NCI-H345 (cell line): ENCODE data around the gene NQO2.

Source experiments
- DNase-seq: peaks from one replicate; lab custom pipeline; 2025; lab: John Stamatoyannopoulos, UW

NQO2 gene, protein sequence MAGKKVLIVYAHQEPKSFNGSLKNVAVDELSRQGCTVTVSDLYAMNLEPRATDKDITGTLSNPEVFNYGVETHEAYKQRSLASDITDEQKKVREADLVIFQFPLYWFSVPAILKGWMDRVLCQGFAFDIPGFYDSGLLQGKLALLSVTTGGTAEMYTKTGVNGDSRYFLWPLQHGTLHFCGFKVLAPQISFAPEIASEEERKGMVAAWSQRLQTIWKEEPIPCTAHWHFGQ

GRCh38 chr6:2999618-3000557 is at the start of gene NQO2:
TSS of gene NQO2 (plus strand) at chr6:2999894. CDS start at chr6:3006553, 6,659 bp downstream.
- peak; percentile 63 for DNase-seq

GRCh38 chr6:2950713-2951112 is 49.0 kb upstream of the NQO2 start:
- no peak for DNase-seq

- DNase-seq: no peak
These were observed 48.0 kb upstream of the NQO2 start for GRCh38 chr6:2951728-2952127.

DNA sequence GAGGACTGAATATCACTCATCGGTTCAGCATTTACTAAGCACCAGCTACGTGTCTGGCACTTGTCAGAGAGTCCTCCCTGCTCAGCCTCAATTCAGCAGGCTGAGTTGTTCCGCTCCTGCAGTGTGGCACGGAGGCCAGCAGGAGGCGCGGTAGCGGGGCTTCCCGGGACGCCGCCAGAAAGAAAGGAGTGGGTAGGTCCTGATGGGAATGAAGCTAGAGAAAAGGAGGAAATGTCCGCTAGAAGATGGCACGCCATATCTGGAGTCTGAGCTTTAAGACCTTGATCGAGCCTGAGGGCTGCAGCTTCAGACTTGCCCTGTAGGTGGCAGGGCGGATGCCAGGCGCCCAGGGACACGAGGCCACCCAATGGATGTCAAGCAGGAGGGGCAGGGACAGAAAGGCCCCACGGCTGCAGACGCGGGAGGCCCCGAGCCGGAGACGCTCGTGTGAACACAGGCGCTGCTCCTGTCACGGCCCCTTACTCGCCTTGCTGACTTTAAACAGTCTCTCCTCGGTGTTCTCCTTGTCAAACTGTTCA is 47.1 kb upstream of the NQO2 start:
- DNase-seq: no peak

- no peak for DNase-seq
These were observed 46.6 kb upstream of the NQO2 start for GRCh38 chr6:2953098-2953497.

DNA sequence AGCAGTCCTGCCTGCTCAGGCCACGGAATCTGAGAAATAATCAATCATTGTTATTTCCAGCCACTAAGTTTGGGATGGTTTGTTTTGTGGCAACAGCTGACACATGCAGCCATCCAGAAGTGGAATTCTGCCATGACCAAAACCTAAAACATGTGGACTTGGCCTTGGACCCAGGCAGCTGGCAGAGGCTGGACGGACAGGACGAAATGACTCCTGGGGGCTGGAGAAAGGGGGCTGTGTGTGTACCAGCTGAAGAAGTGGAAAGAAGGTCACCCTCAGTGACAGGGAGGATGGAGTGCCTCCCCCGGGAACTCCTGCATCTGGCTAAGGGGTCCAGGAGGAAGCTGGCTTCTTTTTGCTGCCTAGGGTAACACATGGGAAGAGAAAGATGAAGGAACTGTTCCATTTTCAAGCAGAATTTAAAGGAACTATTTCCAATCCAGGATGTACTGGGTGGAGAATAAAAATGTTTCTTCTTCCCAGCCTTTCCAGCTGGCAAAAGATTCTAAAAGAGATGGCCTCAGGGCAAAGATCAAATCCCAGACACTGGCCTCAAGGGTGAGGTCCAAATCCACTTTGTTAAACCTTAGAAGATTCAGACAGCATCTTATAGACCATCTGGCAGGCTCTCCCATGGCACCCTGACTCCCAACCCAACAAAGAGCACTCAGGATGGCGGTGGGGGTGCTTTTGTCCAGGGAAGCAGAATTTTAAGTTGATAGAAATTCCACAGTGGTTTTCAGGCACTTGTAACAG is 42.6 kb upstream of the NQO2 start:
- no peak for DNase-seq

DNA sequence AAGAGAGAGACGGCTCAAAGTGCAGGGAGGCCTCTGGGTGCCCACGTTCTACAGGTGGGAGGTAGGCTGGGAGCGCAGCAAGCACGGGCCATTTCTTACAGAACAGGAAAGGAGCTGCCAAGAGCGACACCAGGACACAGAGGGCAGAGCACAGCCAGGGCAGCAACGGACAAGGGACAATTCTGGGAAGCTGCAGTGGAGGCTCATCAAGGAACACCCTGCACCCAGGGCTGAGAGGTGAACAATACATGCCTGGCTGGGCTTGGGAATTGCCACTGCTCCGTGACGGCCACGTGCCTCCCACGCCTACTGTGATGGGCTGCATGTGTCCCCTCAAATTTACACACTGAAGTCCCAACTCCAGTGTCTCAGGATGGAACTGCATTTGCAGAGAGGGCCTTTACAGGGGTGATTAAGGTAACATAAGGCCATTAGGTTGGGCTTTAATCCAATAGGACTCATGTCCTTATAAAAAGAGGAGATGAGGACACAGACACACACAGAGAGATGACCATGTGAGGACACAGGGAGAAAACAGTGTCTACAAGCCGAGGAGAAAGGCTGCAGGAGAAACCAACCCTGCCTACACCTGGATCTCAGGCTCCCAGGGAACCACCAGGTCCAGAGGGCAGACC is 41.9 kb upstream of the NQO2 start:
- no peak for DNase-seq

DNA sequence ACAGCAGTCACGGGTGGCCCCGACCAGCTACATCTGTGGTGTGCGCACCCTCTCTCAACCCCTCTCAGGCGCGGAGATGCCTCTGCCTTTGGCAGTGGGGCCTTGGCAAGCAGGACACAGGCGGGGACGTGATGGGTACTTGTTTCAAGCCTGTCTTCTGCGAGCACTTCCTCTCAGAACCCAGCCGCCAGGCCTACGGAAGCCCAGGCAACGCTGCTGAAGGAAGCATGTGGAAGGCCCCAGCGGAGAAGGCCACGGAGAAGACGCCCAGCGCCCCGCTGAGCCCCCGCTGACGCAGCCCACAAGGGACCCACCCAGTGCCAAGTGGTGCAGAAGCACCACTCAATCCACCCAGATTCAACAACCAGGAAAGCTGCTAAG is 41.4 kb upstream of the NQO2 start:
- DNase-seq: no peak

- DNase-seq: no peak
These were observed 40.9 kb upstream of the NQO2 start for GRCh38 chr6:2958776-2959175.

GRCh38 chr6:2959909-2960719 is 39.6 kb upstream of the NQO2 start:
- DNase-seq: no peak

DNA sequence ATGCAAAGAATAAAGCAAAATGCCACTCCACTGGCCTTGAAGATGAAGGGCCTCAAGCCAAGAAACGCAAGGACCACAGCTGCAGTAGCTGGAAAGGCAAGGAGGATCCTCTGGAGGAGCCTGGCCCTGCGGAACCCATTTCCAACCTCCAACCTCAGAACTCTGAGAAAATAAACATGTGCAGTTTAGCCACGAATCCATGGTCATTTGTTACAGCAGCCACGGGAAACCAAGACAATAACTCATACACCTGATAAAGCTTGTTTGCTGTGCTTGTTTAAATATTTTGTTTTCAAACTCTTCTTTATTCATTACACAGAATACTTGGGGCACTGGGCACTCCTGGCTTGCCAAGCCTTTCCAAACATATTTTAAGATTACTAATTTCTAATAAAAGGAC is 38.8 kb upstream of the NQO2 start:
- DNase-seq: no peak

GRCh38 chr6:2961506-2961905 is 38.2 kb upstream of the NQO2 start:
- no peak for DNase-seq

DNA sequence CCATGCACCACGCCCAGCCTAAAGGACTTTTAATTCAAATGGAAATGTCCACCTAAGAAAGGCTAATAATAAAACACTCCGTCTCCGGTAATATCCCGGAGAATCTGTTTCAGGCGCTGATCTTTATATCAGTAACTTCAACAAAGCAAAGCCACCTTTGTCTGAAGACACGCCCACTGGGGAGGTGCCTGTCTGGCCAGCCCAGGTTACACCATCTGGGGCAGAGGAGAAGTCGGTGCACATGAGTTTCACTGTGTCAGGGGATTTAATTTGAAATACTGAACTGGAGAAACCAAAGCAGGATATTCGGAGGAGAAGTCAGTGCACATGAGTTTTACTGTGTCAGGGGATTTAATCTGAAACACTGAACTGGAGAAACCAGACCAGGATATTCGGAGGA is 37.7 kb upstream of the NQO2 start:
- no peak for DNase-seq

DNA sequence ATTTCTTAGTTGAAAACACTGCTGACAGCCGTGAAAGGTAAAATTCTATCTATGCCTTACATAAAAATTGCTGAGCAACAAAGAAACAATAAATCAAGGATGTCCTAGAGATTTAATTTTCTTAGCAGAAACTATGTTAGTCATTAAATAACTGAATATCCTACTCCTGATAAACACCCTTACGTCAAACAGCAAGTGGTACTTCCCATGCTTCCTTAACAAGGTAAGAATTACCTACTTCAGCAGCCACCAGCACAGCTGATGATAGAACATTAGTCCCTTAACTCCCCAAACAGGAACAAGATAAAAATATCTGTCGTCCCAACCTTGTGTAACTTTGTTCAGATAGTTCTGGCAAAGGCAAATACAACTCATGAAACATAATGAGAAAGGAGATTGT is 37.1 kb upstream of the NQO2 start:
- no peak for DNase-seq

DNA sequence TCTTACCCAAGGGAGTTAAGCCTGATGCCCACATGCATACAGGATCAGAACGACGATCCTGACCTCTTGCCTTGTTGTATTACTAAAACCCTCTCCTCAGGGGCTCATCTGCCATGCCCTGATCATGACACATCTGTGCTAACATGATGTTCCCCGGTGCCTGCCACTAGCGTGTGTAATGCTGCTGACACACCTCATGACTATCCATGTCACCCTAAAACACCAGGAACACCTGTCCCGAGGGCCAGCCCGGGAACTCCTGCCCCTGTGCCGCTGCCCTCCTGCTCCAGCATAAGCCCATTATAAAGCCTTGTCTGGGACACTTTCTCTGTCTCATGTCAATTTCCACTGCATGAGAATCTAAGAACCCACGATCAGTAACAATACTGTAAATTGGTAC is 35.9 kb upstream of the NQO2 start:
- no peak for DNase-seq

- DNase-seq: no peak
These were observed 34.7 kb upstream of the NQO2 start for GRCh38 chr6:2964793-2965505.

GRCh38 chr6:2966347-2966746 is 33.3 kb upstream of the NQO2 start:
- no peak for DNase-seq

GRCh38 chr6:2967936-2968335 is 31.8 kb upstream of the NQO2 start:
- DNase-seq: no peak

DNA sequence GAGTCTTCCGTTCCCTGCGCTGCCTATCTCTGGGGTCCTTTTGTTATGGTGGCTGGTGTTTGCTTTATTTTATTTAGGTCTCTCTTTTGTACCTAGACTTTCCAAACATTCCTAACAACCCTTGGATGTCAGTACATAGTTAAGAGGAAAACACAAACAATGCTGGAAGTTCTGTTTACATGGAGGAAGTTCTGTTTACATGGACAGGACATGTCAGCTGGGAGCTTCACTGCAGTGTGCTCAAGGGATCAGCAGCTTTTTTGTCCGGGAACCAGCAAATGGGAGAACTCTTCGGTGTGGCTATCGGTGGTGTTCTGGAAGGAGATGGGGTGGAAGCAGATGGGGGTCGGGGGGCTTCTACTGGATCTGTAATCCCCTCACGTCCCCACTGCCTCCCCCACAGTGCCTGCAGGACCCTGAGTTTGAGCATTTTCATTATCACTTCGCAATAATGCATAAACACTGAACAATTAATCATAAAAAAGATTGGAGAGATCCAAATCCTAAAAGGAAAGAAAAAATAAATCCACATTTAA is 31.0 kb upstream of the NQO2 start:
- DNase-seq: no peak

- no peak for DNase-seq
These were observed 30.1 kb upstream of the NQO2 start for GRCh38 chr6:2969549-2969948.
